IPS-NIHi7 (cell line): ENCODE results near the gene GRID1.

Source experiments
- DNase-seq: peaks from one replicate; pipeline ENCODE4 v3.0.0; 2012; ENCODE audit warnings: mixed read lengths; ENCODE audit errors: extremely low spot score

GRID1 gene

GRCh38 chr10:86314616-86315548 lies 51.7 kb downstream of the GRID1 start:
- DNase-seq, result no peak

- DNase-seq, result no peak
Observed at GRCh38 chr10:86313621-86314041, 53.0 kb downstream of the GRID1 start.

GRCh38 chr10:86312701-86313270 lies 53.8 kb downstream of the GRID1 start:
- peak; percentile 66 for DNase-seq

GRCh38 chr10:86311906-86312305 lies 54.7 kb downstream of the GRID1 start:
- DNase-seq, result no peak

- no peak for DNase-seq
Observed at GRCh38 chr10:86311190-86311589, 55.4 kb downstream of the GRID1 start.

- no peak for DNase-seq
Observed at GRCh38 chr10:86310702-86311101, 55.9 kb downstream of the GRID1 start.

- DNase-seq, result no peak
Observed at GRCh38 chr10:86310291-86310690, 56.3 kb downstream of the GRID1 start.

- DNase-seq, result no peak
Observed at GRCh38 chr10:86308056-86308455, 58.5 kb downstream of the GRID1 start.

GRCh38 chr10:86306628-86307278 lies 59.8 kb downstream of the GRID1 start:
- DNase-seq, result peak; percentile 70

GRCh38 chr10:86305521-86305920 lies 61.1 kb downstream of the GRID1 start:
- no peak for DNase-seq

- no peak for DNase-seq
Observed at GRCh38 chr10:86304436-86304835, 62.2 kb downstream of the GRID1 start.

GRCh38 chr10:86303626-86304025 lies 63.0 kb downstream of the GRID1 start:
- DNase-seq, result no peak

GRCh38 chr10:86301971-86302370 lies 64.6 kb downstream of the GRID1 start:
- DNase-seq, result no peak

GRCh38 chr10:86300931-86301830 lies 65.4 kb downstream of the GRID1 start:
- no peak for DNase-seq

GRCh38 chr10:86300399-86300925 lies 66.1 kb downstream of the GRID1 start:
- no peak for DNase-seq

GRCh38 chr10:86299562-86299961 lies 67.0 kb downstream of the GRID1 start:
- DNase-seq, result no peak

- no peak for DNase-seq
Observed at GRCh38 chr10:86298501-86299001, 68.0 kb downstream of the GRID1 start.

- DNase-seq, result no peak
Observed at GRCh38 chr10:86295791-86296190, 70.8 kb downstream of the GRID1 start.

GRCh38 chr10:86295351-86295750 lies 71.2 kb downstream of the GRID1 start:
- DNase-seq, result no peak

GRCh38 chr10:86294346-86295265 lies 72.0 kb downstream of the GRID1 start:
- no peak for DNase-seq
